Measurements from ENCODE around the gene SNX21. TPM values are rescaled to one million over a fixed set of nuclear protein-coding genes. Genes with fewer than 3 reads are reported as not detected.

The SNX21 gene
- total and polyA plus RNA-seq, 2 donors (not counting 3 experiments of a cell fraction or from before 2014, with no cell fraction given) = 11.6 to 11.9 TPM

GRCh38 chr20:45880988-45881788 lies 47.6 kb downstream of the SNX21 start, which contains the start of gene ZSWIM1:
Gene ZSWIM1, plus strand, starts transcription at chr20:45881227. Its CDS starts 1,366 bp downstream, at chr20:45882593.
- TF ChIP-seq POLR2A (IDR thresholded peaks at IDR 0.05; ENCODE audit: low read depth, low read length) (peak; percentile 95), POLR2AphosphoS5 (IDR thresholded peaks at IDR 0.05; ENCODE audit: insufficient read depth, low read depth, low read length) (peak; percentile 88), MYC (IDR thresholded peaks at IDR 0.05; ENCODE audit: low read depth, low read length) (no peak), FOS (IDR thresholded peaks at IDR 0.05; ENCODE audit: borderline replicate concordance, insufficient read depth, low read length) (no peak), CTCF (IDR thresholded peaks at IDR 0.05; ENCODE audit: extremely low read depth in 1 of 2, insufficient read depth in 1 of 2, low read depth in 1 of 2, low read length in 2 of 2) (no peak), JUN (IDR thresholded peaks at IDR 0.05; ENCODE audit: borderline replicate concordance, insufficient read depth, insufficient read length, low read depth) (no peak), MAX (IDR thresholded peaks at IDR 0.05; ENCODE audit: insufficient read depth, insufficient read length) (no peak), EZH2 (IDR thresholded peaks at IDR 0.05; ENCODE audit: borderline replicate concordance, low read depth, low read length, severe bottlenecking) (no peak), GATA2 (IDR thresholded peaks at IDR 0.05; ENCODE audit: insufficient read depth, insufficient read length, low read depth, low read length) (no peak)
- H3K9me3 ChIP-seq (replicated peaks; ENCODE audit: control insufficient read depth, insufficient read depth, low read length) = no peaks in the 10 kb centered on the region
- H3K4me3 ChIP-seq (replicated peaks in 1 of 3; ENCODE audit: insufficient read depth in 1 of 3, low read depth in 1 of 3, low read length in 3 of 3) = peak within 1 kb of the TSS; percentile 51 to 93 (median 89)
- H3K4me1 ChIP-seq (ENCODE audit: control insufficient read depth, extremely low read depth, insufficient read depth, low read length) = peaks cover 11% of the 10 kb centered on the region
- POLR2A ChIA-PET = interaction anchor here (0.8 to 2.3 kb wide), 4 partner anchors 9 to 53 kb away, joined by 7 to 12 read pairs (median 9); partner anchors contain the start of genes ACOT8 and PCIF1
- H3K27ac ChIP-seq (ENCODE audit: insufficient read depth, low read depth, low read length) = peak within 1 kb of the TSS; percentile 66
- BruUV-seq (replicated peaks) = TSS peak; percentile 61
- peak within 1 kb of the TSS; percentile 85 for H3K9ac ChIP-seq (replicated peaks; ENCODE audit: extremely low read depth, insufficient read depth, low read length)
- FAIRE-seq = peak; percentile 100
- H3K79me2 ChIP-seq (ENCODE audit: control insufficient read depth, insufficient read depth, low read length) = peaks cover 24% of the 10 kb centered on the region
- no peaks in the 10 kb centered on the region for H4K20me1 ChIP-seq (replicated peaks; ENCODE audit: control insufficient read depth, extremely low read depth, insufficient read depth, low read length)
- dilution Hi-C loops (cut with MboI; ENCODE audit: extremely low pct_ligation_motif_present, low sequenced_read_pairs) (no loop called here), intact Hi-C loops (cut with micrococcal nuclease) (loop anchor here (1.0 to 2.0 kb wide), 2 partner anchors 24 to 54 kb away; partner anchors contain the start of genes ACOT8, PCIF1 and ZSWIM3)
- H3K27me3 ChIP-seq (ENCODE audit: control insufficient read depth in 2 of 2, insufficient read depth in 2 of 2, low read length in 2 of 2) = no peaks in the 10 kb centered on the region
- CTCF ChIA-PET = interaction anchor here (0.6 to 2.1 kb wide), 9 partner anchors 9 to 90 kb away, joined by 3 to 24 read pairs (median 3); partner anchors contain the start of genes CTSA and NEURL2
- peak within 1 kb of the TSS; percentile 88 for H3K4me2 ChIP-seq (ENCODE audit: insufficient read depth, low read length)
- peak within 1 kb of the TSS; percentile 62 for H2AFZ ChIP-seq (ENCODE audit: low read depth, low read length)
- peaks cover 4 to 26% of the 10 kb centered on the region in 2 experiments for H3K36me3 ChIP-seq (ENCODE audit: control insufficient read depth in 2 of 2, extremely low read depth in 1 of 2, insufficient read depth in 2 of 2, low read length in 2 of 2)
- no peaks in the 10 kb centered on the region for H3K9me1 ChIP-seq (replicated peaks; ENCODE audit: control insufficient read depth, extremely low read depth, insufficient read depth, low read length)
- peak; percentile 100 for DNase-seq (ENCODE audit: low read depth, low spot score)
